Measurements from ENCODE around the gene SNX8. TPM values are rescaled to one million over a fixed set of nuclear protein-coding genes. Genes with fewer than 3 reads are reported as not detected.
"Not testable (repeated sequence)": the region's sequence is repeated elsewhere in the genome, so short reads cannot be mapped to it uniquely, and the experiment has no call there.

Gene SNX8
- total and polyA plus RNA-seq, 2 of the 13 experiments (the other 11 are each of a cell fraction or from before 2014, with no cell fraction given), result 20.6 to 45.2 TPM

DNA sequence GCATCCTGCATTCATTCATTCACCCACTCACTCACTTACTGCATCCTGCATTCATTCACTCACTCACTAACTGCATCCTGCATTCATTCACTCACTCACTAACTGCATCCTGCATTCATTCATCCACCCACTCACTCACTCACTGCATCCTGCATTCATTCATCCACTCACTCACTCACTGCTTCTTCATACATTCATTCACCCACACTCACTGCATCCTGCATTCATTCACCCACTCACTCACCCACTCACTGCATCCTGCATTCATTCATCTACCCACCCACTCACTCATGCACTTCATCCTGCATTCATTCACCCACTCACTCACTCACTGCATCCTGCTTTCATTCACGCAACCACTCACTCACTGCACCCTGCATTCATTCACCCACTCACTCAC is 1.5 kb upstream of the SNX8 start (continued):
- TF ChIP-seq, protein P1, sequence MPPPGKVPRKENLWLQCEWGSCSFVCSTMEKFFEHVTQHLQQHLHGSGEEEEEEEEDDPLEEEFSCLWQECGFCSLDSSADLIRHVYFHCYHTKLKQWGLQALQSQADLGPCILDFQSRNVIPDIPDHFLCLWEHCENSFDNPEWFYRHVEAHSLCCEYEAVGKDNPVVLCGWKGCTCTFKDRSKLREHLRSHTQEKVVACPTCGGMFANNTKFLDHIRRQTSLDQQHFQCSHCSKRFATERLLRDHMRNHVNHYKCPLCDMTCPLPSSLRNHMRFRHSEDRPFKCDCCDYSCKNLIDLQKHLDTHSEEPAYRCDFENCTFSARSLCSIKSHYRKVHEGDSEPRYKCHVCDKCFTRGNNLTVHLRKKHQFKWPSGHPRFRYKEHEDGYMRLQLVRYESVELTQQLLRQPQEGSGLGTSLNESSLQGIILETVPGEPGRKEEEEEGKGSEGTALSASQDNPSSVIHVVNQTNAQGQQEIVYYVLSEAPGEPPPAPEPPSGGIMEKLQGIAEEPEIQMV (CRISPR knock-in tag; IDR thresholded peaks at IDR 0.05; ENCODE audit: low read depth), result no peak
- no peak for TF ChIP-seq SMARCC2 (IDR thresholded peaks at IDR 0.05)

DNA sequence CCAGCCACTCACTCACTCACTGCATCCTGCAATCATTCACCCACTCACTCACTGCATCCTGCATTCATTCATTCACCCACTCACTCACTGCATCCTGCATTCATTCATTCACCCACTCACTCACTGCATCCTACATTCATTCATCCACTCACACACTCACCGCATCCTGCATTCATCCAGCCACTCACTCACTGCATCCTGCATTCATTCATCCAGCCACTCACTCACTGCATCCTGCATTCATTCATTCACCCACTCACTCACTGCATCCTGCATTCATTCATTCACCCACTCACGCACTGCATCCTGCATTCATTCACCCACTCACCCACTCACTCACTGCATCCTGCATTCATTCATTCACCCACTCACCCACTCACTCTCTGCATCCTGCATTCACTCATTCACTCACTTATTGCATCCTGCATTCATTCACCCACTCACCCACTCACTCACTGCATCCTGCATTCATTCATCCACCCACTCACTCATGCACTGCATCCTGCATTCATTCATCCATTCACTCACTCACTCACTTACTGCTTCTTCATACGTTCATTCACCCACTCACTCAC is 802 bp upstream of the SNX8 start:
- 0 out of 2 replicates have a peak, but pooled peaks have one; percentile 40 for TF ChIP-seq ZNF780A (CRISPR knock-in tag; IDR thresholded peaks at IDR 0.05)
- TF ChIP-seq, protein P2, sequence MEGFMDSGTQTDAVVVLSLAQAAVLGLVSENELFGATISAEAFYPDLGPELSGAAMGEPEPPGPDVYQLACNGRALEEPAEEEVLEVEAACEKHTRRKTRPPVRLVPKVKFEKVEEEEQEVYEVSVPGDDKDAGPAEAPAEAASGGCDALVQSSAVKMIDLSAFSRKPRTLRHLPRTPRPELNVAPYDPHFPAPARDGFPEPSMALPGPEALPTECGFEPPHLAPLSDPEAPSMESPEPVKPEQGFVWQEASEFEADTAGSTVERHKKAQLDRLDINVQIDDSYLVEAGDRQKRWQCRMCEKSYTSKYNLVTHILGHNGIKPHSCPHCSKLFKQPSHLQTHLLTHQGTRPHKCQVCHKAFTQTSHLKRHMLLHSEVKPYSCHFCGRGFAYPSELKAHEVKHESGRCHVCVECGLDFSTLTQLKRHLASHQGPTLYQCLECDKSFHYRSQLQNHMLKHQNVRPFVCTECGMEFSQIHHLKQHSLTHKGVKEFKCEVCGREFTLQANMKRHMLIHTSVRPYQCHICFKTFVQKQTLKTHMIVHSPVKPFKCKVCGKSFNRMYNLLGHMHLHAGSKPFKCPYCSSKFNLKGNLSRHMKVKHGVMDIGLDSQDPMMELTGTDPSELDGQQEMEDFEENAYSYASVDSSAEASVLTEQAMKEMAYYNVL (CRISPR knock-in tag; IDR thresholded peaks at IDR 0.05; ENCODE audit: borderline replicate concordance), result 0 out of 2 replicates have a peak, but pooled peaks have one; percentile 62
- 0 out of 2 replicates have a peak, but pooled peaks have one; percentile 25 for TF ChIP-seq ZMYM3 (CRISPR knock-in tag; IDR thresholded peaks at IDR 0.05)
- H3K27ac ChIP-seq (ENCODE audit: extremely low read length, insufficient read depth, low read length); H2AFZ ChIP-seq (ENCODE audit: low read length); H3K9me3 ChIP-seq (ENCODE audit: low read length); H3K36me3 ChIP-seq (replicated peaks in 1 of 2; ENCODE audit: control insufficient read depth in 1 of 2, insufficient read depth in 2 of 2, low read length in 2 of 2); in situ Hi-C loops (cut with HindIII; ENCODE audit: extremely low pct_ligation_motif_present, low pct_unique_long_range_greater_than_20kb); DNase-seq (ENCODE audit: low spot score); POLR2A ChIA-PET; ATAC-seq; FAIRE-seq; H4K20me1 ChIP-seq (ENCODE audit: insufficient read depth, low read length); H3K27me3 ChIP-seq (ENCODE audit: control insufficient read depth in 1 of 2, insufficient read depth in 2 of 2, low read length in 2 of 2); BruUV-seq (replicated peaks); CTCF ChIA-PET (ENCODE audit: low intra/inter-chr PET ratio, low total read pairs): not testable (repeated sequence)
- 63% methylated on average over 3 of the region's 3 CpGs for WGBS (ENCODE audit: low lambda C conversion rate)
- H3K4me3 ChIP-seq (replicated peaks in 1 of 3; ENCODE audit: insufficient read depth in 1 of 3, low read depth in 2 of 3, low read length in 3 of 3), result peak overlapping the region in 2 of 3 experiments; percentile 30 to 65; a peak in 3 of 6 replicates
- H3K4me2 ChIP-seq (ENCODE audit: low read depth, low read length), result peak overlapping the region; percentile 75
- H3K9ac ChIP-seq (ENCODE audit: insufficient read depth, low read depth, low read length), result 0 out of 2 replicates have a peak overlapping the region, but pooled peaks have one; percentile 16
- peaks cover 36% of the 10 kb centered on the region for H3K4me1 ChIP-seq (ENCODE audit: insufficient read depth, low read length)
- peaks cover 25% of the 10 kb centered on the region for H3K79me2 ChIP-seq (ENCODE audit: insufficient read depth, low read length)
- intact Hi-C loops (cut with micrococcal nuclease; ENCODE audit: unreplicated experiment), result loop anchor here (1.0 to 10.0 kb wide), 2 partner anchors 46 to 70 kb away; partner anchors contain the start of genes MRM2 and NUDT1

Data from HepG2 (cell line).